Nucleus accumbens (tissue), 56 donors: ENCODE results near the gene S100PBP.
"Not testable (repeated sequence)": the region's sequence is repeated elsewhere in the genome, so short reads cannot be mapped to it uniquely, and the experiment has no call there.

ENCODE experiments used
- DNase-seq, 56 donors: peaks; one replicate each; lab custom pipeline; 2025; lab: John Stamatoyannopoulos, UW

Gene S100PBP

DNA sequence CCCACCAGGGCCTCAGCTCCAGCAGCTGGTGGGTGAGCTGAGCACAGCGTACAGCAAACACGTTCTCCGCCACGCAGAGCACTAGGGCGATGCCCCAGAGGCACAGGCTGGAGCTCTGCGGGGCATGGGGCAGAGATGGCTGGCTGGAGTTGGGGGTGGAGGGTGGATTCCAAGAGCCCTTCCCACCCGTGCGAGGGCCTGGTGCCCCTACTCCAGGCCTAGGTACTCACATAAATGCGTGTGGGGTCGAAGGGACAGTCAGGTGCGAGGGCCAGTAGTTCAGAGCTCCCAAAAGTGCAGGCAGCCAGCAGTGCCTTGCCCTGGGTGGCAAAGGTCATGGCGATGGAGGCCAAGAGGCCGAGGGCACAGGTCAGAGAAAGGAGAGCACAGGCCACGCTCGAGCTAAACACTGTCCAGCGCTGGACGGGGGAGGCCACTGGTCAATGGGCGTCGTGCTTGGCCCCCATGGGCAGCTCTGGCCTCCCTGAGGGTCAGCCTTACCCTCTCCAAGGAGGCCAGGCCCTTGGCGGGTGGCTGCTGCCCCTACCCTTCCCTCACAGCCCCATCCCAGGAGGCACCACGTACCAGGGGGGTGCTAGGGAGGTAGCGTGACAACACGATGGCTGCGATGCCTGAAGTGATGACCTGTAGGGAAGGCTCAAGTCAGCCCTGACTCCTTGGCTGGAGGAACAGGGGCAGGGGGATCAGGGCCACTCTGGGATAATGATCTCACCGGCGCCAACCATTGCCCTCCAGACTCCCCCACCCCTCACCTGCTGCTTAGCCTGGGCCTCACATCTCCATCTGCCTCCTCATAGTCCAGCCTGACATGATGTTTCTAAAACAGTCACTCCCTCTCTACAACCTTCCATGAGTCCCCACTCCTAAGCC lies 78.1 kb downstream of the S100PBP start:
- no peak for DNase-seq

DNA sequence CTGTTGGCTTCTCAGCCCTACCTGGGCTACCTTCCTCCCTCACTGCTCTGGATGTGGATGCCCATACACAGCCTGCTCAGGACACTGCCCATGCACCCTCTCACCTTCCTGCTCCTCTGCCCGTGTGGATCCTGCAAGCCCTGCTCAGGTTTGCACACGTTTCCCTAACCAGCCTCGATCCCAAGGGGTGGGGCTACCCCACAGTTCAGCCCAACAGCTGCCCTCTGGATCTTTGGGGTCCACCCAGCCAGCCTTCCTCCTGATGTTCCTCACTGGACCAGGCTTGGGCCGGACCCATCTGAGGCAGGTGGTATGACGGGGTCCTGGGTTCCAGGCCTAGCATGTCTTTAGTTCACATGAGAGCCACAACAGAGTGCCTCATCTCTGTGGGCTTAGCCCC lies 79.0 kb downstream of the S100PBP start:
- no peak for DNase-seq

DNA sequence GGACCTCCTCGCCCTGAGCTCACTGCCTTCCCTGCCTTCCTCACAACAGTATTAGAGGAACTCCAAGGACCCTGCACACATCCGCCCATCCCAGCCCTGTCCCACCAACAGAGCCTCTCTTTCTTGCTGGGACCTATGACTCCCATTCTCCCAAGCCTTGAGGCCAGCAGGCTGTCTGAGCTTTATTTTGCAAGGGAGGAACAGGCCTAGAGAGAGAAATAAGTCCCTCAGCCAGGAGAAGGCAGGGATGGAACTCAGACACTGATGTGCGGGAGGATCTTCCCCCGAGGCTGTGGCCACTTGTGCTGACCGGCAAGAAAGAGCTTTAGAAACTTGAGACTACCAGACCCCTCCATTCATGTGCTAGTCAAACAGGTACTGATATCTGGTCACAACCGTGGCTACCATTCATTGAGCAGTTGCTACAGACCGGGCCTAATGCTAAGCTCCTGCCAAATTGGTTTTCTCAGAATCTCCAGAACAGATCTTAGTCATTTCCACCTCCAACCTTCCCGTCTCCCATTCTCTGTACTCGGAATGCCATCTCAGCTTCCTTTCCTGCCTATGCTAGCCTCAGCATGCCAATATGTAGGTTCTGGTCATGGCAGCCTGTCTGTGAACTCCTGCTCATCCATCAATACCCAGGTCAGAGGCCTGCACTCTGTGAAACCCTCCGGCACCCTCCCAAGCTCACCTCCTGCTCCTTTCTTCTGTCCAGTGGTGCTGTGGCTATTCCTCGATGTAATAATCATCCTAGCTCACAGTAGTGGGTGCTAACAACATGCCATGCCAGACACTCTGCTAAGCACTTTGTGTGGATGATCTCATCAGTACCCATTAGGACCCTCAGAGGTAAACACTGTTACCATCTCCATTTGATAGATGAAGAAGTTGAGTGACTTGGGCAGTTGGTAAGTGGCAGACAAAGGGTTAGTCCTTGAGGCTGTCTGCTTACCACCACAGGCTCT lies 79.9 kb downstream of the S100PBP start:
- DNase-seq, result no peak

DNA sequence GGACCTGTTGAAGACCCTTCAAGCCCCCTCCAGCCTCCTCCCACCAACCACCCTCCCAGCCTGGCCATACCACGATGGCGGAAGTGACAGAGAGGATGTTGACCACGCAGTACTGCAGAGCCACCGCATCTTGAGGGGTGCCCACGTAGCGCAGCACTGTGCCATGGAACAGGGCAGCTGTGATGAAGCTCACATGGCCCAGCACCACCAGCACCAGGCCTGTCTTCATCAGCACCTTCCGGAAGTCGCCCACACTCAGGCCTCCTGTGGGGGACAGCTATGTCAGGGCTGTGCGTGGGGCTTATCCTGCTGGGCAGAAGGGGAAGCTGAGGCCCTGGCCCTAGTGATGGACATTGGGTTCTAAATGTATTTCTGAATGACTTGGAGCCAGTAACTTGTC lies 80.6 kb downstream of the S100PBP start:
- DNase-seq, result no peak

DNA sequence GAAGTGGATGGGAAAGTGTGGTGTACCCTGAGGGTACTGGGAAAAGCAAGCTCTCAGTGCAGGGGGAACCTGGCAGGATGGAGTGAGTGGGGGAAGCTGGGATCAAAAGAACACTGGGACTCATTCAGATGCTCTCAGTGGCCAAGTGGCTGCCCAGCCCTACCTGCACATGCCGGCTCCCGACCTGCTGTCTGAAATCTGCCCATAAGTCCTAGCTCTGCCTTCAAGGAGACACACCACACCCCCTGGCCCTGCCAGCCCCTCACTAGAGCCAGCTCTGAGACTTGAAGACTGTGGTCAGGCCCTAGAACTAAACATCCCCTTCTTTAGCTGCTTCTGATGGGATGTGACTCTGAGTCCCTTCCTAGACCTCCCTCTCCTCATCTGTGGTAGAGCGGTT lies 81.5 kb downstream of the S100PBP start:
- DNase-seq, result no peak

DNA sequence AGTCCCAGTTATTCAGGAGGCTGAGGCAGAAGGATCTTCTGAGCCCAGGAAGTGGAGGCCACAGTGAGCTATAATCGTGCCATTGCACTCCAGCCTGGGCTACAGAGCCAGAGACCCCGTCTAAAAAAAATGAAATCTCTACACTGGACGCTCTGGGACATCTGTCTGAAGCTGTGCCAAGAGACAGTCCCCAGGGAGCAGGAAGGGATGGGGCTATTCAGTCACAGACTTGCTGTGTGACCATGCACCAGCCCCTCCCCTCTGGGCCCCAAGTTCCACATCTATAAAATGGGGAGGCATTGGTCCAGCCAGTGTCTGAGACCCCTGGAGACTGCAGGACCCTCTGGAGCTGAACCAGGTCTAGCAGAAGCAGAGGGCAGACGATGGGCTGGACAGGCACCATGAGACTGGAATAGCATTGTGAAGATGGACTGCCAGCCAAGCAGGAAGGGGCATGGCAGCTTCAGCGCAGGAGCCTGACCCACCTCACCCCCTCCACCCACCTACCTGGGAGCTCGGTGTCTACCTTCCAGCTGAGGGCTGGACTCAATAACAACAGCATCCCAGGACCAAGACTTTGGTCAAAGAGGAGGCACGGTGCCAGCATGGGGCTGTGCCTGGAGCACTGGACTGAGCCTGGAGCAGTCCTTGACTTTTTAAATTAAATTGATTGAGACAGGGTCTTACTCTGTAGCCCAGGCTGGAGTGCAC lies 82.3 kb downstream of the S100PBP start:
- no peak for DNase-seq

DNA sequence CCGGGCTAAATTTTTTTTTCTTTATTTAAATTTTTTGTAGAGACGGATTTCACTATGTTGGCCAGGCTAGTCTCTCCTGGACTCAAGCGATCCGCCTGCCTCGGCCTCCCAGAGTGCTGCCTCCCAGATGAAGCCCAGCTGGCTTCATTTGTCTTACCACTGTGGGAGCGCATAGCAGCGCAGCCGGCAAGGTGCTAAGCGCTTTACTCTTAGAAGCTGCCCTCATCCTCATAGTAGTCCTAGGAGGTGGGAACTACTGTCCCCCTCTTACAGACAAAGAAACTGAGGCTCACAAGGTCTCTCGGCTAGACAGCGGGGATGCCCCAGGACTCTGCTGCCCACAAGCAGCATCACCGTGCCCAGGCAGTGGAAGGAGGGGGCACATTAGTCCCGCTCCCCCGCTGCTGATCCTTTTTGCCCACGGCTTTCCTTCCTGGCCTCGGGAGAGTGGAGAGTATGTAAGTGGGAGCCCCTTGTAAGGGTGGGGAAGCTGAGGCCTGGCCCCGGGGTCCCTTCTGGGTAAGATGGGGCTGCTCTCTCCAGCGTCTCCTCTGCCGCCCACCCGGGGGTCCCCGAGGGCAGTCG lies 83.0 kb downstream of the S100PBP start:
- no peak for DNase-seq

DNA sequence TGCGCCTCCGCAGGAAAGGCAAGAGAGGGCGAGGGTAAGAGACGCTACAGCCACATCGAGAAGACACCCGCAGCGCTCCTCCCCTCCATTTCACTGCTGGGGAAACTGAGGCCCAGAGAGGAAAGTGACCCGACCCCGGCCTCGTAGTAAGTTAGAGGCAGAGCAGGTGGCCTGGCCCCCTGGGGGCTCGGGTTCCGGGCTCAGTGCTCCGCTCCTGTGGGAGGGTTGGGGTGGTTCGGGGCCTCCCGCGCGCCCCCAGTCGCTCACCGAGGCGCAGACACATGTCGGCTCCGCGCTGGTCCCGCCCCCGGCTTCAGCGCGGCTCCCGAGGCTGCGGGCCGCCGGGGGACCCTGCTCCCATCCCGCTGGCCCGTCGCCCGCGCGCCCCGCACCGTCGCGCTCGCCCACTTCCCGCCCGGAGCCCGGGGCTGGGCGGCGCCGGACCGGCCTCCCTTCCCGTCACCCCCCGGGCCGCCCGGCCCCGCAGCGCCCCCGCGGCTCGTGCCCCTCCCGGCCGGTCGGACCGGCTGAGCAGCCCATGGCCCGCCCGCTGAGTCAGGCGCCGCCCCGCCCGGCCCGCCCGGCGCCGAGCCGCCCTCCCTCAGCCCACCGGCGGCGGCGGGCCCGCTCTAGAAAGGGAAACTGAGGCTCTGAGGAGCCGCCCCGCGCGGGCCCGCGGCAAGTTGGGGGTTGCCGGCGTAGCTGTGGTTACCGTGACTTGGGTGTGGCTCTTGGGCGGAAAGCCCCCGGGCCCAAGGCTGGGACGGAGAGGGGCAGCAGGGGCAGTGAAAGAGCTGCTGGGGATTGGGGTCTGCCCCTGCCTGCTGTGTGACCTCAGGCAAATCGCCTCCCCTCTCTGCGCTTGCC lies 83.7 kb downstream of the S100PBP start, which contains the start of gene TMEM54:
Gene TMEM54, minus strand, starts transcription at position 434 of the 867 bp plus-strand sequence. Its CDS starts 151 bp downstream, at position 283.
- peak in 8 of 56 donors; percentile 20 to 69 (median 37) for DNase-seq

DNA sequence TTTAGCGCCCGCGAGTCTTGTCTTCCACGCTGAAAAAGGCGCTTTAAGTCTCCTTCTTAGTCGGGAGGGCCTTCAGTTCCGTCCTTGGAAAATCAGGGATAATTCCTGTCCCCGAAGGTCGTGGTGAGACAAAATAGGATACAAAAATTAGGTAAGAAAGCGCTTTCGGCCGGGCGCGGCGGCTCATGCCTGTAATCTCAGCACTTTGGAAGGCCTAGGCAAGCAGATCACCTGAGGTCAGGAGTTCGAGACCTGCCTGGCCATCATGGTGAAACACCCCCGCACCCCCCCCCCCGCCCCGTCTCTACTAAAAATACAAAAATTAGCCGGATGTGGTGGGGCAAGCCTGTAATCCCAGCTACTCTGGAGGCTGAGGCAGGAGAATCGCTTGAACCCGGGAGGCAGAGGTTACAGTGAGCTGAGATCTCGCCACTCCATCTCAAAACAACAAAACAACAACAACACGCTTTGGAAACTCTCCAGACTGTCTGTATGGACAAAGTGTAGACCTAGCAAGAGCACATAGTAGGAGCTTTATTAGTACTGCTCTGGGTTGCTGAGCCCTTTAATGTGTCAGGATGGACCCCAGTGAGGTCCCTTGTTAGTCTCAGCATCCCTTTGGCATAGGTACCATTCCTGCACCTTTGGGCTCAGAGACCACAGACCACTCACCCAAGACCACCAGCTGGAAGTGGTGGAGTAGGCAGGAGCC lies 84.5 kb downstream of the S100PBP start:
- DNase-seq, result no peak

DNA sequence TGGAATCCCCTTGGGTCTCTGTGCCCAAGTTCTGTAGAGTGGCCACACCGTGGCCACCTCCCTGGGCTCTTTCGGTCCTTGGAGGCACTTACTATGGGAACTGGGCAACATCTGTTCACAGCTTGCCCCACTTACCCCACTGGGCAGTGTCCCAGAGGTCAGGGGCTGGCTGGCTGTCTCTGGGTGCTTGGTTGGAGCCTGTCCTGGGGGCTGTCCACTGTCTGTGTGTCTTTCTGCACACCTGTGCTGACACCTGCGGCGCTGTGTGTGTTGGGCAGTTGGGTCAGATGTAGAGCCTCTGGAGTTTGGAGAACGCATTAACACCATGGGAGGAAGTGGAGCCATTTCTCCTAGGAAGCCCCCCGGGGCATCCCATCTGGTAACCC lies 85.1 kb downstream of the S100PBP start:
- no peak for DNase-seq

DNA sequence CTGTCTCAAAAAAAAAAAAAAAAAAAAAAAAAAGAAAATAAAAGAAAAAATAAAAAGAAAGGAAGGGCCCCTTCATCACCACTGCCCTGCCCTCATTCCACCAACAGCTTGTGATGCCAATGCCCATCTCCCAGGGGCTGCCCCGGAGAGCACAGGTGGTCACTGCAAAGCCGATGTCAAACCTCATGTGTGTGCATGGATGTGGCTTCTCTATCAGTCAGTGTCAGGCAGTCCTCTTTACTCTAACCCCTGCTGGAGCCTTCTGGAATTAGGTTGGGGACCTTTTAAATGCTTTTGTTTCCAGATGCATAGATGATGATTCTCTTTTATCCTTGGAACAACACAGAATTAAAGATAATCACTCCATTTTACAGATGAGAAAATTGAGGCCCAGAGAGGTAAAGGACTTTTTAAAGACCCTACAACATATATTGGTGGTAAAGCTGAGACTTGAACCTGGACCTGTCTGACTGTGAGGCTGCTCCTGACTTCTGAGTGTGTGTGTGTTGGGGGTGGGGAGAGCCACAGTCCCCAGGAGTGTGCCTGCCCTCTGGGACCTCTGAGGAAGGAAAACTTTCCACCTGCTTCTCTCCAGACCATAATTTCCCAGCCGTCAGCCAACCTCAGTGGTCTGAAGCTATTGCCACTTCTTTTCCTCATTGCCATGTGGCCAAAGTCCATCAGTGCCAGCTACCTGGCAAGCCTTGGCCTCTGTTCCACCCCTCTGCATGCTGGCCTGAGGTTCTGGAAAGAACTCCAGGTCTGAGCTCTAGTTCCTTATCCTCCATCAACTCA lies 86.7 kb downstream of the S100PBP start:
- no peak for DNase-seq

DNA sequence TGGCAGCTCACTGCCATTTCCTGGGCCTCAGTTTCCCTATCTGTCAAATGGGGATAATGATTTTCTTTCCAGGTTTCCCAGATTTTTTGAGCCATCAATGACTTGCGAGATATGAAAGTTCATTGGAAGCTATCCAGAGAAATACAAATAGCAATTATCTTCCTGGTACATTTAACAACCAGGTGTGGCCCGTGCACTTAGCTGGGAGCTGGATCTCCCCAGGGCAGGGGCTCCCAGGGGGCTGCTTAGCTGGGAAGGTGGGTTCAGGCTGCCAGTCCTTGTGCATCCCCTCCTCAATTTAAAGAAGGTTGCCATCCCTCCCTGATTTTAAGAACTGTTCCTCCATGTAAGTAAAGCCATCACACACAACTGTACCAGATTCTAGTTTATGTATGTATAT lies 87.3 kb downstream of the S100PBP start:
- DNase-seq, result no peak

DNA sequence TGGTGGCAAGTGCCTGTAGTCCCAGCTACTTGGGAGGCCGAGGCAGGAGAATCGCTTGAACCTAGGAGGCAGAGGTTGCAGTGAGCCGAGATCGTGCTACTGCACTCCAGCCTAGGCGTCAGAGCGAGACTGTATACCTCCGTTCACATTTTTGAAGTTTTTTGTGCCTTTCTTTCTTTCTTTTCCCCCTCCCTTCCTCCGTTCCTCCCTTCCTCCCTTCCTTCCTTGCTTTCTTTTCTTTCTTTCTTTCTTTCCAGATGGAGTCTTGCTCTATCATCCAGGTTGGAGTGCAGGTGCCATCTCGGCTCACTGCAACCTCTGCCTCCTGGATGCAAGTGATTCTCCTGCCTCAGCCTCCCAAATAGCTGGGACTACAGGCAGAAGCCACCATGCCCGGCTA lies 88.1 kb downstream of the S100PBP start:
- DNase-seq, result not testable (repeated sequence)

DNA sequence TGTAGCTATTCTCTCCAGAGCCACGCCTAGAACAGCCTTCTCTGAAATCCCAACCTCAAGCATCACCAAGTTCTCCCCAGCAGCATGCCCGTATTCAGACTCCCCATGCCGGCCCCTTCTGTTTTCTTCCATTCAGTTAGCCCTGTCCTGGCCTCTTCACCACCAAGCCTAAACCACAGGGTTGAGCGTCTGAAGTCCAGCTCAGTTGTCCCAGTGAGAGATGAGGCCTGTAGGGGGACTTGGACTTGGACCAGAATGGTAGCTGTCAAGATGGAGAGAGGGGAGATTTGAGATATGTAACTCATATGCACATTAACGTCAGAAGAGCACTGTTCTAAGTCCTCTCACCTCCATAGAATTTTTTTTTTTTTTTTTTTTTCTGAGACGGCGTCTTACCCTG lies 89.2 kb downstream of the S100PBP start:
- no peak for DNase-seq

DNA sequence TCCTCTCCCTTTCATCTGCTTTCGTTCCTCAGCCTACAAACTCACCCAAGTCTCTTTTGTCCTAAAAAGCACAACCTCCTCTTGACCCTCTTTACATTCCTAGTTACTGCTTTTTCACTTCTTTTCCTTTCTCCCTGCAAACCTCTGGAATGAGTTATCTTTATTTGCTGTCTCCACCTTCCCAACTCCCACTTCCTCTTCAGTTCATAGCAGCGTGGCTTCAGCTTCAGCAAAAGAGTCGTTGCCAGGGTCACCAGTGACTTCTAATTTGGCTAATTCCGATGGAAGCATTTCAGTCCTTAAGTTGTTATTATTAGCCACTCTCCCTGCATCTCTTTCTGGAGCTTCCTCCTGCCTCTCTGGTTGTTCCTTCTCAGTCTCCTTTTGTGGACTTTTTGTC lies 90.0 kb downstream of the S100PBP start:
- no peak for DNase-seq
